ENCODE measurements around the gene NOP10. TPM values are rescaled to one million over a fixed set of nuclear protein-coding genes. Genes with fewer than 3 reads are reported as not detected.

Gene NOP10
- total RNA-seq, 4 donors from 2014 or later: 137 to 194 (median 166) TPM

DNA sequence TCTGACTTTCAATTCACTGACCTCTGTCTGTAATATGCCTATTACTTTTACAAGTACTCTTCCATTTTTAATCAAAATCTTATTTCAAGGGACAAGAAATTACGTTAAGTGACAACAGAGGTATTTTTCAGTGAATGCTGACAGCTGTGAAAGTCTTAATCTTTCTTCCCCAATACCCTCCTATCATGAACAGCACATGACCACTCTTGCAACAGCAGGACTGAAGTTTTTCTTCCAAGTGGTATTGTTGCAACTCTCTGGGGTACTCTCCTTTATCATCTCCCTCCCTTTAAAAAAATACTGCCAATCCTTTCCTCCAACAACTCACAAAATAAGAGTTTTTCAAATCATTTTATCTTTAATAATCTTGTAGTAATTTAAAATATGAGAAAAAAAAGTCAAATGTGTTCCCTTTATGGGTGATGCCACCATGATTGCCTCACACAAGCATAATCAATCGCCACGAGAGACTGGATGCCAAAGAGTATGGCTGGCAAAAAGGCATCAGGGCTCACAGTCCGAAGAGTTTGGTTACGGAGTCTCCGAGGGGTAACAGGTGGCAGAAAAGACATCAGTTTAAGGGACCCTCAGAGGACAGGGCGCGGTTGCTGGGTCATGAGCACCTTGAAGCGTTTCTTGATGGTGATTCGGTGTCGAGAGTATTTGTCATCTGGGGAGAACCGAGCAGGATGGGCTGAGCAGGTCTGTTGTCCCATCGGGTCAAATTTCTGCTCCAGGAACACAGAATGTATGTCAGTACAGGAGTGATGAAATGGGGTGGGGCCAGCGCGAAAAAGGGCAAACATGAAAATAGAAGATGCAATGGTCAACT is 1.3 kb downstream of the NOP10 start:
- DNase-seq (ENCODE audit: low spot score) (no peak), ATAC-seq (ENCODE audit: low FRiP score) (no peak)
- TF ChIP-seq, protein P1, sequence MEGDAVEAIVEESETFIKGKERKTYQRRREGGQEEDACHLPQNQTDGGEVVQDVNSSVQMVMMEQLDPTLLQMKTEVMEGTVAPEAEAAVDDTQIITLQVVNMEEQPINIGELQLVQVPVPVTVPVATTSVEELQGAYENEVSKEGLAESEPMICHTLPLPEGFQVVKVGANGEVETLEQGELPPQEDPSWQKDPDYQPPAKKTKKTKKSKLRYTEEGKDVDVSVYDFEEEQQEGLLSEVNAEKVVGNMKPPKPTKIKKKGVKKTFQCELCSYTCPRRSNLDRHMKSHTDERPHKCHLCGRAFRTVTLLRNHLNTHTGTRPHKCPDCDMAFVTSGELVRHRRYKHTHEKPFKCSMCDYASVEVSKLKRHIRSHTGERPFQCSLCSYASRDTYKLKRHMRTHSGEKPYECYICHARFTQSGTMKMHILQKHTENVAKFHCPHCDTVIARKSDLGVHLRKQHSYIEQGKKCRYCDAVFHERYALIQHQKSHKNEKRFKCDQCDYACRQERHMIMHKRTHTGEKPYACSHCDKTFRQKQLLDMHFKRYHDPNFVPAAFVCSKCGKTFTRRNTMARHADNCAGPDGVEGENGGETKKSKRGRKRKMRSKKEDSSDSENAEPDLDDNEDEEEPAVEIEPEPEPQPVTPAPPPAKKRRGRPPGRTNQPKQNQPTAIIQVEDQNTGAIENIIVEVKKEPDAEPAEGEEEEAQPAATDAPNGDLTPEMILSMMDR (IDR thresholded peaks at IDR 0.05): no peak

DNA sequence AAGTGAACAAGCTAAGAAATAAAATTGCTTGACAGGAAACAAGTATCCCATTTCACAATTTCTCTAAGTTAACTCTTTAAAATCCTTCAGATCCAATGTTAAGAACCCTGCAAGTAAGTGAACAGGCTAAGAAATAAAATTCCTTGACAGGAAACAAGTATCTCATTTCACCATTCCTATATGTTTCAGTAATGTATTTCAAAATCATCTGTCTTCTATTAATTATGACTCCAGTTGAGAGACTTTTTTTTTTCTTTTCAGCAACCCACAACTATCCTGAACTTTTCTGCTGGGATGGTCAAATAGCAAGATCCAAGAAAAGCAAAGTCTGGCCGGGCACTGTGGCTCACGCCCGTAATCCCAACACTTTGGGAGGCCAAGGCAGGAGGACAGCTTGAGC is 3.0 kb downstream of the NOP10 start:
- DNase-seq (ENCODE audit: low spot score) (no peak), ATAC-seq (ENCODE audit: low FRiP score) (no peak)
- TF ChIP-seq, protein P1 (IDR thresholded peaks at IDR 0.05): no peak

DNA sequence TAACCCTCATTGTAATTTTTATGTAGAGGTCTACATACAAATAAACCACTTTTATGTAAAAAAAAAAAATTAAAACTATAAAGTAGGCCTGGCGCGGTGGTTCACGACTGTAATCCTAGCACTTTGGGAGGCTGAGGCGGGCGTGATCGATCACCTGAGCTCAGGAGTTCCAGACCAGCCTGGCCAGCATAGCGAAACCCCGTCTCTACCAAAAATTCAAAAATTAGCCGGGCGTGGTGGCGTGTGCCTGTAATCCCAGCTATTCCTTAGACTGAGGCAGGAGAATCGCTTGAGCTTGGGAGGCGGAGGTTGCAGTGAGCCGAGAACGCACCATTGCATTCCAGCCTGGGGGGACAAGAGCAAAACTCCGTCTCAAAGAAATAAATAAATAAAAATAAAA is 4.6 kb downstream of the NOP10 start:
- DNase-seq (ENCODE audit: low spot score) (no peak), ATAC-seq (ENCODE audit: low FRiP score) (no peak)
- TF ChIP-seq, protein P1 (IDR thresholded peaks at IDR 0.05): no peak

DNA sequence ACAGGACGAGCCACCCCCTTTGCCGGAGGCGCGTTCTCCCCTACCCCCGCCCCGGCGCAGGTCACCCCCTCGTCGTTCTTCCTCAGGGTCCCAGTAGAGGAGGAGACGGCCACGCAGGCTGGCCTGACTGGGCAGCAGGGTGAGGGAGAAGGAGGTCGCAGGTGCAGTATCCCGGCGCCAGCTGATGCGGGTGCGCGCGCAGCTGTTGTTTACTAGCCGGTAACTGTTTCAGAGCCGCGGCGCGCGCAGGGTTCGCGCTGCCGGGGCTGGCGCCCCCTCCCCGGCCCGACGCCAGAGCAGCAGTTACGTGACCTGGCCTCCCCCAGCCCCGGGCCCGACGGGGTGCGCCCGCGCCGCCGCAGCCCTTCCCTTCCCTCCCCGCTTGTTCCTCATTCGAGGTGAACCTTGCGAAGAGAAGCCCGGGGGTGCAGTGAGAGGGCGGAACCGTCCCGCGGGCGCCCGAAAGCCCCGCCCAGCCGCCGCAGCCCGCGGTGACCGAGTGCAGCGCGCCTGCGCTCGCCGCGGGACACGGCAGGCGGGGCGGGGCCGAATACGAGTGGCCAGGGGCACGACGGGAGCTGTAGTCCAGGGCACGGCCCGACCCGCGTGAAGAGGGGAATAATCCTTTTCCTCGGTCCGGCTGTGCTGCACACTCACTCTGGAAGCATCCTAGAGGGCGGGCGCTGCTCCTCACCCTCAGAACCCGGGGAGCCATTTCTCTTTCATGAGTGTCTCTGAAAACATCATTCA is 5.2 kb downstream of the NOP10 start, which contains the start of gene SLC12A6:
Gene SLC12A6, minus strand, starts transcription at position 225 of the 750 bp plus-strand sequence. CDS start 1,101 bp downstream, outside the sequence.
- TF ChIP-seq, protein P1 (IDR thresholded peaks at IDR 0.05): peak in 1 of 3 donors; percentile 6
- DNase-seq (ENCODE audit: low spot score) (peak; percentile 81), ATAC-seq (ENCODE audit: low FRiP score) (peak; percentile 98)

DNA sequence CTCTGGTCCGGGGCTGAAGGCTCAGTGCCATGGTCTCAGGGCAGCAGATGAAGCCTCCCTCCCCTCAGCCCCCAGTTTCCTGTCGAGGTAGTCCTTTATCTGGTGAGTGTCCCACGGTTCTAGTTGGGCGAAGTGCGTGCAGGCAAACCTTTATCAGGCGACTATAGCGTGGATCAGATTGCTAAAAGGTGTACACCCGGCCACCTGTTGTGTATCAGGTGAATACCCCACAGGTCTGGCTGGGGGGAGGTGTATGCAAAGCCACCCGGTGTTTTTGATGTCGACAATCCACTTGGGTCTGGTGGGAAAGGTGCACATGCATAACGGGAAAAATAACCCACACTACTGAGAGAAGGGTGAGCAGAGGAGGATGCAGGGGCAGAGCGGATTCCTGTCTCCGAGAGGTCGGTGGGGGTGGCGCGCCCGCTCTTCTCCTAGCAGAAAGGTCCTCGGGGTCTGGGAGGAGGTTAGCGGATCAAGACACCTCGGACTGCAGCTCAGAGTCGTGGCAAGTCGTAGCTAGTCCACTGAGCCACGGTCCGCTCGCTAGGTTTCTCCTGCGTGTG is 5.9 kb downstream of the NOP10 start:
- ATAC-seq (ENCODE audit: low FRiP score) (peak; percentile 13), DNase-seq (ENCODE audit: low spot score) (no peak)
- TF ChIP-seq, protein P1 (IDR thresholded peaks at IDR 0.05): no peak

DNA sequence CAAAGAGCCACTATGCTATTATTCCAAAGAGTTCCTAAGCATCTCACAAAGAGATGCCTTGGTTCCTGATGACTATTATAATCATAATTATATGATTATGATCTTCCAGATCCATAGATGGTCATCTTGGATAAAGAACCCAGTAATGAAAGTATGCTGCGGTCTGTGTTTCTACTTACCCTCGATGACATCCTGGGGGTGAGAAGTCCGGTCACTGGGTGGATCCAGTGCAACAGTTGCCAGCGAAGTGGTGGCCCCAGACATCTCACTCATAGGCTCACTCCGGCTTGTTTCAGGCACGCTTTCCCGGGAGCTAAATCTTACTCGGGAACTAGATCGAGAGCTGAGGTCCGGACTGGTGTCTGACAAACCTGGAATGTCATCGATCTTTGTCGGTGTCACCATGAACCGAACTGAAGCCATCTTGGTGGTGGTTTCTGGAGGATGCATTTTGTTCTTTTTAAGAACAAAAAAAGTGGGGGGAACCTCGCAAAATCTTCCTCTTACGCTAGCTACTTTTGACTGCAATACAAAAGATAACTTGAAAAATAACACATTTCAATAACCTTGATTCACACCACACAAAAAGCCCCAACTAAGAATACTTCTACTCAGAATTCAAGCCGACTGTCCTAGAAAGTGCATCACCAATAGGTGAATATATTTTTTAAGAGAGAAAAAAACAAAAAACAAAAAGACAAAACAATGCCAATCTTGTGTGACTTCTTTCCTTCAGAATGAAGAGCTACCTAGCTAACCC is 6.5 kb downstream of the NOP10 start:
- ATAC-seq (ENCODE audit: low FRiP score): no peak
- TF ChIP-seq, protein P1 (IDR thresholded peaks at IDR 0.05): no peak
- DNase-seq (ENCODE audit: low spot score): no peak
